ENCODE data around the gene MEAF6. TPM values are rescaled to one million over a fixed set of nuclear protein-coding genes. Genes with fewer than 3 reads are reported as not detected.

The MEAF6 gene
- polyA plus RNA-seq, 1 of the 3 experiments (the other 2 are of a cell fraction) = 60.5 TPM

DNA sequence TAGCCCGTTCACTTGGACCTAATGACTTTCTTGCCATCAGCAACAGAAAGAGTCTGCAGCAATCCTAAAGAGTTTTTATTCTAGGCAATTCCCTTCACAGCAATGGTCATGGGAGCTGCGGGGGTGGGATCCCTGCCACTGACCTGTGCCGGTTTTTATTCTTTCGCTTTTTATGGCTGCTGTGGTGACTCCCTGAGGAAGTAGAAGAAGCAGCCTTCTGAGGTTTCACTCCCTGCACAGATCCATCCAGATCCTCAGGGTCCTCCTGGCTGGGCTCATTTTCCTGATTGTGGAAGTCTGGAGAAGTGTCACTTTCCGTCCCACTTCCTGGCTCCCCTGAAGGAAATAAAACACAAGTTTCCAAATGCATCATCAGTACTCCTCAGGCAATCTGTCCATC lies 12.9 kb downstream of the MEAF6 start:
- Histone ChIP-seq H3K9me2 (no peaks in the 10 kb centered on the region), H3K9me3 (no peaks in the 10 kb centered on the region), H2AFZ (ENCODE audit: low read depth) (no peak overlapping the region), H3K4me3 (ENCODE audit: low read depth in 2 of 2, low read length in 1 of 2) (no peak overlapping the region), H3K9ac (no peak overlapping the region), H3K4me2 (no peak overlapping the region), H3F3A (replicated peaks; ENCODE audit: insufficient read depth) (peaks cover 28% of the 10 kb centered on the region), H3K27ac (ENCODE audit: low read depth in 2 of 2, low read length in 1 of 2) (no peak overlapping the region), H3K27me3 (ENCODE audit: insufficient read depth) (no peaks in the 10 kb centered on the region), H4K20me1 (ENCODE audit: insufficient read depth) (no peaks in the 10 kb centered on the region), H3K36me3 (replicated peaks in 1 of 2; ENCODE audit: control insufficient read depth in 1 of 2, insufficient read depth in 2 of 2, low read length in 1 of 2) (peaks cover 21 to 42% of the 10 kb centered on the region in 2 experiments), H3K79me2 (ENCODE audit: insufficient read depth) (peaks cover 37% of the 10 kb centered on the region), H3K4me1 (ENCODE audit: control insufficient read depth in 1 of 2, insufficient read depth in 2 of 2, low read depth in 1 of 2, low read length in 1 of 2) (peaks cover 9 to 10% of the 10 kb centered on the region in 2 experiments; a peak in 3 of 4 replicates)
- ChIA-PET CTCF (interaction anchor here (1.5 to 4.2 kb wide), 2 partner anchors 7 to 15 kb away, joined by 4 to 32 read pairs; no protein-coding TSS in a partner anchor), POLR2A (no interaction called here)
- 96% methylated on average over 5 of the region's 5 CpGs for WGBS (ENCODE audit: low lambda C conversion rate)
- no peak for TF ChIP-seq ELF1 (IDR thresholded peaks at IDR 0.05)
- DNase-seq = no peak

DNA sequence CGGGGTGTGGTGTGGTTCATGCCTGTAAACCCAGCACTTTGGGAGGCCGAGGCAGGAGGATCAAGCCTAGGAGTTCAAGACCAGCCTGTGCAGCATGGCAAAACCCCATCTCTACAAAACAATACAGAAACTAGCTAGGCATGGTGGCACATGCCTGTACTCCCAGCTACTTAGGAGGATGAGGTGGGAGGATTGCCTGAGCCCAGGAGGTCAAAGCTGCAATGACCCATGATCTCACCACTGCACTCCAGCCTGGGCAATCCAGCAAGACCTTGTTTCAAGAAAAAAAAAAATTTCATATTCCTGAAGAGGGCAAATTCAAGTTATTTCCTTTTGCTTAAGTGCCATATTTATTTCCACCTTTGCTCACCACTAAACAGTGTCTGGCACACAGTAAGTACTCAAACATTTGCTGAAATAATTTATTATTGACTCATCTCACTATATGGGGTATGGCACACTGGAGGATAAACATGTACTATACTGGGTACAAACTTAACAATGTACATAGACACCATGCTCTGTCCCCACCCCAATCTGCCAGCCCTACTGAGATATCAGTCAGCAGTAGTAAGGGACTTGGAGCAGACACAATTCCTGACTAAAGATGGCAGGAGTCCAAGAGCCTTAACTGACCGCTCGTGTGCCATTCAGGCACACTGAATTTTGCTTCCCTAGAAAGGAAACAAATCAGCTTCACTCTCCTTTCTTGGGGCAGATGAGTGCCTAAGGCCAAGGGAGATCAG lies 15.5 kb downstream of the MEAF6 start:
- Histone ChIP-seq H3K27me3 (ENCODE audit: insufficient read depth) (no peaks in the 10 kb centered on the region), H3K36me3 (replicated peaks in 1 of 2; ENCODE audit: control insufficient read depth in 1 of 2, insufficient read depth in 2 of 2, low read length in 1 of 2) (peaks cover 20 to 49% of the 10 kb centered on the region in 2 experiments), H2AFZ (ENCODE audit: low read depth) (no peak overlapping the region), H3K4me3 (ENCODE audit: low read depth in 2 of 2, low read length in 1 of 2) (no peak overlapping the region), H3F3A (replicated peaks; ENCODE audit: insufficient read depth) (peaks cover 33% of the 10 kb centered on the region), H3K9me3 (no peaks in the 10 kb centered on the region), H3K79me2 (ENCODE audit: insufficient read depth) (peaks cover 33% of the 10 kb centered on the region), H3K27ac (ENCODE audit: low read depth in 2 of 2, low read length in 1 of 2) (peak overlapping the region; percentile 56 to 70), H3K9ac (peak overlapping the region; percentile 30; the same call in 1 of the 2 replicates), H4K20me1 (ENCODE audit: insufficient read depth) (no peaks in the 10 kb centered on the region), H3K9me2 (no peaks in the 10 kb centered on the region), H3K4me1 (ENCODE audit: control insufficient read depth in 1 of 2, insufficient read depth in 2 of 2, low read depth in 1 of 2, low read length in 1 of 2) (peaks cover 9 to 19% of the 10 kb centered on the region in 2 experiments), H3K4me2 (peak overlapping the region; percentile 27; the same call in 1 of the 2 replicates)
- 63% methylated on average over 4 of the region's 4 CpGs for WGBS (ENCODE audit: low lambda C conversion rate)
- ChIA-PET POLR2A (interaction anchor here (1.2 to 1.9 kb wide), 2 partner anchors 16 to 267 kb away, joined by 3 to 5 read pairs; partner anchors contain the start of gene MEAF6), CTCF (interaction anchor here (0.8 to 21.1 kb wide), 10 partner anchors 10 to 105 kb away, joined by 3 to 481 read pairs (median 8); partner anchors contain the start of gene MEAF6)
- peak; percentile 53 for DNase-seq
- TF ChIP-seq, protein P1, sequence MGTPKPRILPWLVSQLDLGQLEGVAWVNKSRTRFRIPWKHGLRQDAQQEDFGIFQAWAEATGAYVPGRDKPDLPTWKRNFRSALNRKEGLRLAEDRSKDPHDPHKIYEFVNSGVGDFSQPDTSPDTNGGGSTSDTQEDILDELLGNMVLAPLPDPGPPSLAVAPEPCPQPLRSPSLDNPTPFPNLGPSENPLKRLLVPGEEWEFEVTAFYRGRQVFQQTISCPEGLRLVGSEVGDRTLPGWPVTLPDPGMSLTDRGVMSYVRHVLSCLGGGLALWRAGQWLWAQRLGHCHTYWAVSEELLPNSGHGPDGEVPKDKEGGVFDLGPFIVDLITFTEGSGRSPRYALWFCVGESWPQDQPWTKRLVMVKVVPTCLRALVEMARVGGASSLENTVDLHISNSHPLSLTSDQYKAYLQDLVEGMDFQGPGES (IDR thresholded peaks at IDR 0.05; ENCODE audit: low read depth, low read length) = no peak
- TF ChIP-seq, protein P2, sequence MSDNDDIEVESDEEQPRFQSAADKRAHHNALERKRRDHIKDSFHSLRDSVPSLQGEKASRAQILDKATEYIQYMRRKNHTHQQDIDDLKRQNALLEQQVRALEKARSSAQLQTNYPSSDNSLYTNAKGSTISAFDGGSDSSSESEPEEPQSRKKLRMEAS (IDR thresholded peaks at IDR 0.05; ENCODE audit: low read depth) = peak; percentile 36; the same call in 1 of the 2 replicates
- TF ChIP-seq TEAD4 (IDR thresholded peaks at IDR 0.05; ENCODE audit: borderline replicate concordance, insufficient read depth) = no peak
- no peak for TF ChIP-seq CHD2 (IDR thresholded peaks at IDR 0.05; ENCODE audit: low read length, partially characterized antibody)
- TF ChIP-seq, protein P3, sequence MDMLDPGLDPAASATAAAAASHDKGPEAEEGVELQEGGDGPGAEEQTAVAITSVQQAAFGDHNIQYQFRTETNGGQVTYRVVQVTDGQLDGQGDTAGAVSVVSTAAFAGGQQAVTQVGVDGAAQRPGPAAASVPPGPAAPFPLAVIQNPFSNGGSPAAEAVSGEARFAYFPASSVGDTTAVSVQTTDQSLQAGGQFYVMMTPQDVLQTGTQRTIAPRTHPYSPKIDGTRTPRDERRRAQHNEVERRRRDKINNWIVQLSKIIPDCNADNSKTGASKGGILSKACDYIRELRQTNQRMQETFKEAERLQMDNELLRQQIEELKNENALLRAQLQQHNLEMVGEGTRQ (IDR thresholded peaks at IDR 0.05; ENCODE audit: borderline replicate concordance, low read depth, low read length) = no peak
- no peak for TF ChIP-seq RXRA (IDR thresholded peaks at IDR 0.05; ENCODE audit: borderline replicate concordance, low read depth)
- TF ChIP-seq MXI1 (IDR thresholded peaks at IDR 0.05; ENCODE audit: low read depth, low read length) = 0 out of 2 replicates have a peak, but pooled peaks have one; percentile 41
- TF ChIP-seq TCF12 (IDR thresholded peaks at IDR 0.05) = peak; percentile 32; the same call in 1 of the 2 replicates
- no peak for TF ChIP-seq RCOR1 (IDR thresholded peaks at IDR 0.05; ENCODE audit: low read length)
- TF ChIP-seq EZH2phosphoT487 (IDR thresholded peaks at IDR 0.05; ENCODE audit: borderline replicate concordance, low read depth) = no peak
- TF ChIP-seq, protein P4, sequence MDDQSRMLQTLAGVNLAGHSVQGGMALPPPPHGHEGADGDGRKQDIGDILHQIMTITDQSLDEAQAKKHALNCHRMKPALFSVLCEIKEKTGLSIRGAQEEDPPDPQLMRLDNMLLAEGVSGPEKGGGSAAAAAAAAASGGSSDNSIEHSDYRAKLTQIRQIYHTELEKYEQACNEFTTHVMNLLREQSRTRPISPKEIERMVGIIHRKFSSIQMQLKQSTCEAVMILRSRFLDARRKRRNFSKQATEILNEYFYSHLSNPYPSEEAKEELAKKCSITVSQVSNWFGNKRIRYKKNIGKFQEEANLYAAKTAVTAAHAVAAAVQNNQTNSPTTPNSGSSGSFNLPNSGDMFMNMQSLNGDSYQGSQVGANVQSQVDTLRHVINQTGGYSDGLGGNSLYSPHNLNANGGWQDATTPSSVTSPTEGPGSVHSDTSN (IDR thresholded peaks at IDR 0.05) = no peak; the same call in 1 of the 2 replicates
- peak; percentile 67 for TF ChIP-seq NFIC (IDR thresholded peaks at IDR 0.05; ENCODE audit: borderline replicate concordance)
- TF ChIP-seq POLR2AphosphoS5 (IDR thresholded peaks at IDR 0.05; ENCODE audit: low read depth, low read length) = no peak
- no peak for TF ChIP-seq NRF1 (IDR thresholded peaks at IDR 0.05; ENCODE audit: low read depth, low read length)
- no peak for TF ChIP-seq SIN3A (IDR thresholded peaks at IDR 0.05; ENCODE audit: borderline replicate concordance, low read depth, low read length)
- TF ChIP-seq TAF1 (IDR thresholded peaks at IDR 0.05; ENCODE audit: borderline replicate concordance, low read depth, low read length) = no peak
- TF ChIP-seq, protein P5, sequence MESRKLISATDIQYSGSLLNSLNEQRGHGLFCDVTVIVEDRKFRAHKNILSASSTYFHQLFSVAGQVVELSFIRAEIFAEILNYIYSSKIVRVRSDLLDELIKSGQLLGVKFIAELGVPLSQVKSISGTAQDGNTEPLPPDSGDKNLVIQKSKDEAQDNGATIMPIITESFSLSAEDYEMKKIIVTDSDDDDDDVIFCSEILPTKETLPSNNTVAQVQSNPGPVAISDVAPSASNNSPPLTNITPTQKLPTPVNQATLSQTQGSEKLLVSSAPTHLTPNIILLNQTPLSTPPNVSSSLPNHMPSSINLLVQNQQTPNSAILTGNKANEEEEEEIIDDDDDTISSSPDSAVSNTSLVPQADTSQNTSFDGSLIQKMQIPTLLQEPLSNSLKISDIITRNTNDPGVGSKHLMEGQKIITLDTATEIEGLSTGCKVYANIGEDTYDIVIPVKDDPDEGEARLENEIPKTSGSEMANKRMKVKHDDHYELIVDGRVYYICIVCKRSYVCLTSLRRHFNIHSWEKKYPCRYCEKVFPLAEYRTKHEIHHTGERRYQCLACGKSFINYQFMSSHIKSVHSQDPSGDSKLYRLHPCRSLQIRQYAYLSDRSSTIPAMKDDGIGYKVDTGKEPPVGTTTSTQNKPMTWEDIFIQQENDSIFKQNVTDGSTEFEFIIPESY (IDR thresholded peaks at IDR 0.05; ENCODE audit: borderline replicate concordance, low read depth) = no peak
- TF ChIP-seq JUND (IDR thresholded peaks at IDR 0.05) = peak; percentile 28; the same call in 1 of the 2 replicates
- 0 out of 2 replicates have a peak, but pooled peaks have one; percentile 18 for TF ChIP-seq GATA2 (CRISPR knock-in tag; IDR thresholded peaks at IDR 0.05)
- peak; percentile 52; the same call in 1 of the 2 replicates for TF ChIP-seq FOSL2 (IDR thresholded peaks at IDR 0.05; ENCODE audit: borderline replicate concordance, low read depth)

Measured in SK-N-SH (cell line).